ENCODE data around the gene ZFYVE28. TPM values are rescaled to one million over a fixed set of nuclear protein-coding genes. Genes with fewer than 3 reads are reported as not detected.

ZFYVE28 gene
- total and polyA plus RNA-seq, 11 donors, result 2.6 to 11.9 (median 5.5) TPM

DNA sequence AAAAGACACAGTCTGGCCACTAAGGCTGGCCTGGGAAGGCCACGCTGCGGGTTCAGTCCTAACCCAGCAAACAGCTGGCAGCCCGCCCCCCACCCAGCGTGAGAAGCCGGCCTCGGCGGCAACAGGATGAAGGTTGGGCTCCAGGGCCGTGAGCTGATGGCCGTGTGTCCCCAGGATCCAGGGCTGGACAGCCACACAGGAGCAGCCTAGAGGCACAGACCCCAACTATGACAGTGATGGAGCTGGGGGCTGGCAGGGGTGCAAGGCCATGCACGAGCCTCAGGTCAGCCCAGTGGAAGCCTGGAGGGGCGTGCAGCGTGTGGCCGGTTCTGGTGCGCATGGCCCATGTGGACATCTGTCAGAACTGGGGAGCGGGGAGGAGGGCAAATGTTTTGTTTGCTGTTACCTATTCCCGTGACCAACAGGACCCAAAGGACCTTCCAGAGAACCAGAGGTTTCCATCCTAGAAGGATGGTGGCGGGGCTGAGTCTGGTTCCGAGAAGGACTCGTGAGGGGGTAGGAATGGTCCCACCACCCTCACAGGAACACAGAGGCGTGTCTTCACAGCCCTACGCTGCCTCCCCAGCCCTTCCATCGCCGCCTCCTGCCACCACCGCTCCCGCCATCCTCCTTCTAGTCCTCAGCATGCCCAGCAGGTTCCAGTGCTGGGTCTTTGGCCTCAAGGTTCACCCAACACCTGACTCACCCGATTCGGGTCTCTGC lies 46.5 kb downstream of the ZFYVE28 start:
- Histone ChIP-seq H3K27me3 (no peaks in the 10 kb centered on the region), H3K27ac (no peak overlapping the region), H3K4me3 (no peak overlapping the region), H3K4me1 (no peaks in the 10 kb centered on the region), H3K36me3 (peaks cover 0 to 4% (median 0%) of the 10 kb centered on the region in 9 donors), H3K9me3 (peaks cover 0 to 10% (median 3%) of the 10 kb centered on the region in 12 donors)
- TF ChIP-seq, protein P1, sequence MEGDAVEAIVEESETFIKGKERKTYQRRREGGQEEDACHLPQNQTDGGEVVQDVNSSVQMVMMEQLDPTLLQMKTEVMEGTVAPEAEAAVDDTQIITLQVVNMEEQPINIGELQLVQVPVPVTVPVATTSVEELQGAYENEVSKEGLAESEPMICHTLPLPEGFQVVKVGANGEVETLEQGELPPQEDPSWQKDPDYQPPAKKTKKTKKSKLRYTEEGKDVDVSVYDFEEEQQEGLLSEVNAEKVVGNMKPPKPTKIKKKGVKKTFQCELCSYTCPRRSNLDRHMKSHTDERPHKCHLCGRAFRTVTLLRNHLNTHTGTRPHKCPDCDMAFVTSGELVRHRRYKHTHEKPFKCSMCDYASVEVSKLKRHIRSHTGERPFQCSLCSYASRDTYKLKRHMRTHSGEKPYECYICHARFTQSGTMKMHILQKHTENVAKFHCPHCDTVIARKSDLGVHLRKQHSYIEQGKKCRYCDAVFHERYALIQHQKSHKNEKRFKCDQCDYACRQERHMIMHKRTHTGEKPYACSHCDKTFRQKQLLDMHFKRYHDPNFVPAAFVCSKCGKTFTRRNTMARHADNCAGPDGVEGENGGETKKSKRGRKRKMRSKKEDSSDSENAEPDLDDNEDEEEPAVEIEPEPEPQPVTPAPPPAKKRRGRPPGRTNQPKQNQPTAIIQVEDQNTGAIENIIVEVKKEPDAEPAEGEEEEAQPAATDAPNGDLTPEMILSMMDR (IDR thresholded peaks at IDR 0.05), result no peak
- no peak for TF ChIP-seq POLR2A (IDR thresholded peaks at IDR 0.05)
- ATAC-seq, result no peak
- intact Hi-C loops (cut with DNase I), result no loop called here
- DNase-seq, result peak in 1 of 5 donors; percentile 16
- 78 to 80% (median 78%) methylated on average over 22 to 27 of the region's 27 CpGs for WGBS, 4 donors

DNA sequence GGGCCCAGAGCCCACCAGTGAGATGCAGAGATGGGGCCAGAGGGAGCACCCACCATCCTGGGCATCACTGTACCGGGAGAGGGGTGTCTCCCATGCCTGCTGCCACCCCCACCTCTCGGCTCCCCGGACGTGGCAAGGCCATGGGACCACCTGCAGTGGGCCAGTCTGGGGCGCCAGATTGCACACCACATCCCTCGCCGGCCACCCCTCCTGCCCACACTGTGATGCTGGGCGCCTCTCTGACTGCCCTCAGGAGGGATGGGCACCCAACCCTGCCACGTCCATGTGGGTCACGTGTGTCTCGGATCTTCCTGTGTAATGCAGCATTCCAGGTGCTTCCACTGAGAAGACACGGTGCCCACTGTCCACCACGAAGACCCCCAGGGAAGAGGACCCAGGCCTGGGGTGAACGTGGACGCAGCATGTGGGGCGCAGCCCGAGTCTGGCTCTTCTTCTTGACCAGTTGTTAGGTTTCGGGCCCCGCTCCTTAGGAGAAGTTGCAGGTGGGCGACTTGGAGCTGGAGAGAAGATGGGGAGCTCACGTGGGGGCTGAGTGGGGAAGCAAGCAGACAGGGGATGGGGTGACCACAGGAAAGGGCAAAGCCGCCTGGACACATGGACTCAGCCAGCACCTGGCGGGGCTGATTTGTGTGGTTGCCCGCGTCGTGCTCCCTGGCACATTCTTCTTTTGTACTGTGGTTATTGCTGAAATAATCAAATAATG lies 47.7 kb downstream of the ZFYVE28 start:
- Histone ChIP-seq H3K27me3 (no peaks in the 10 kb centered on the region), H3K4me1 (peaks cover 0 to 2% (median 0%) of the 10 kb centered on the region in 12 donors), H3K27ac (no peak overlapping the region), H3K4me3 (no peak overlapping the region), H3K36me3 (peaks cover 0 to 4% (median 0%) of the 10 kb centered on the region in 9 donors), H3K9me3 (peaks cover 0 to 10% (median 3%) of the 10 kb centered on the region in 12 donors)
- ATAC-seq (no peak), DNase-seq (peak in 2 of 5 donors; percentile 19 to 43)
- no peak for TF ChIP-seq POLR2A (IDR thresholded peaks at IDR 0.05)
- TF ChIP-seq, protein P1 (IDR thresholded peaks at IDR 0.05), result no peak
- WGBS, 4 donors, result 84 to 91% (median 88%) methylated on average over 22 to 26 of the region's 26 CpGs
- intact Hi-C loops (cut with DNase I), result no loop called here

DNA sequence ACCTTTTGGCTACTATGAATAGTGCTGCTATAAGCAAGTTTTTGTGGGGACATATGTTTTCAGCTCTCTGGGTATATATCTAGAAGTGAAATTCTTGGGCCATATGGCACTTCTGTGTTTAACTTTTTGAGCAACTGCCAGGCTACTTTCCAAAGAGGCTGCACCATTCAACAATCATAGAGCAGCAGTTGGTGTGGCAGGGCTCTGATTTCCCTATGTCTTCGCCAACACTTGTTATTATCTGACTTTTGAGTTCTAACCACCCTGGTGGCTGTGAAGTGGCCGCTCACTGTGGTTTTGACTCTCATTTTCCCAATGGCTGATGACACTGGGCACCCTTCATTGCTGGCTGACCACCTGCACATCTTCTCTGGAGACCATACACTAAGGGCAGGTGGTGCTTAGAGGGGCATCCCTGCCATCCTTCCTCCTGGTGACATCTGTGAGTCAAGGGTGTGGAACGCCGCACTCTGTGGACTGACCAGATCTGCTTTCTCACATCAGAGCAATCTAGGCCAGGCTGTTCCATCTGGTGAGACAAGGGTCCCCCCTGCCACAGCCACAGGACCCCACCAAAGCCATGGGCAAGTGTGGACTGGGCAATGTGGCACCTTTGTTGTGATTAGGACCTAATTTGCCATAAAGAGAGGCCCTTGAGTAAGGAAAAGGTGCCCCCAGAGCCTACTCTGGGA lies 49.6 kb downstream of the ZFYVE28 start:
- Histone ChIP-seq H3K4me3 (no peak overlapping the region), H3K27me3 (no peaks in the 10 kb centered on the region), H3K9me3 (peaks cover 0 to 10% (median 3%) of the 10 kb centered on the region in 12 donors), H3K27ac (no peak overlapping the region), H3K36me3 (peaks cover 0 to 4% (median 0%) of the 10 kb centered on the region in 9 donors), H3K4me1 (peaks cover 0 to 21% (median 7%) of the 10 kb centered on the region in 12 donors)
- DNase-seq, result peak in 1 of 5 donors; percentile 16
- intact Hi-C loops (cut with DNase I), result no loop called here
- no peak for ATAC-seq
- no peak for TF ChIP-seq POLR2A (IDR thresholded peaks at IDR 0.05)
- 96 to 99% (median 97%) methylated on average over 4 of the region's 4 CpGs for WGBS, 4 donors

DNA sequence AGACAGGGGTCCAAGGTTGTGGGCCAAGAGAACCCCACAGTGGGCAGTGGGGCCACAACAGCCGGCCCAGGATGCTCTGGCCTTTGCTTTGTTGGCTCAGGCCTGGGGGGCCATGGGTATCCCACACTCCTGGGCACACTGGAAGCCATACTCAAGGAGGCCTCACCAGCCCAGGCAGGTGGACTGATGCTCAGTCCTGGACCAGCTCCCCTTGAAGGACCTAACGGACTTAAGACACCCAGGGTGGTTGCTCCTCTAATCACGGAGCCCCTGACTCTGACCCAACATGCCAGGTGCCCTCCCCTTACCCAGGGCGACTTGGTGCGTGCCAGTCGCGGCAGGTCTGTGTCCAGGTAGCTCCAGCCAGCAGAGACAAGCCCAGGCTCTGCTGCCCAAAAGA lies 50.8 kb downstream of the ZFYVE28 start:
- H3K9me3 ChIP-seq, result peaks cover 0 to 10% (median 3%) of the 10 kb centered on the region in 12 donors
- peak in 1 of 5 donors; percentile 11 for DNase-seq
- H3K4me1 ChIP-seq, result peaks cover 0 to 34% (median 11%) of the 10 kb centered on the region in 12 donors
- no peak for TF ChIP-seq POLR2A (IDR thresholded peaks at IDR 0.05)
- TF ChIP-seq, protein P1 (IDR thresholded peaks at IDR 0.05), result no peak
- H3K27ac ChIP-seq, result no peak overlapping the region
- WGBS, 4 donors, result 40 to 88% (median 83%) methylated on average over 2 to 7 of the region's 7 CpGs
- intact Hi-C loops (cut with DNase I), result no loop called here
- H3K36me3 ChIP-seq, result peaks cover 0 to 4% (median 0%) of the 10 kb centered on the region in 9 donors
- H3K27me3 ChIP-seq, result no peaks in the 10 kb centered on the region
- no peak overlapping the region for H3K4me3 ChIP-seq
- no peak for ATAC-seq
